ENCODE measurements around the gene ST6GAL1.

The ST6GAL1 gene

GRCh38 chr3:187064210-187065115, 134.1 kb downstream of the ST6GAL1 start:
- H3K9me3 ChIP-seq (ENCODE audit: control insufficient read depth, low read depth, low read length): no peaks in the 10 kb centered on the region
- H3K4me1 ChIP-seq (ENCODE audit: control insufficient read depth, low read depth, low read length): peaks cover 20% of the 10 kb centered on the region
- H3K27me3 ChIP-seq (ENCODE audit: control insufficient read depth, insufficient read depth, low read length): no peaks in the 10 kb centered on the region
- H3K4me3 ChIP-seq (ENCODE audit: low read length): no peak overlapping the region
- no peak overlapping the region for H3K27ac ChIP-seq (ENCODE audit: low read length)
- no peak overlapping the region for H3K9ac ChIP-seq (ENCODE audit: low read length)
- peaks cover 17% of the 10 kb centered on the region for H3K36me3 ChIP-seq (ENCODE audit: control insufficient read depth, low read depth, low read length)

- peaks cover 19% of the 10 kb centered on the region for H3K36me3 ChIP-seq (ENCODE audit: control insufficient read depth, low read depth, low read length)
- H3K9ac ChIP-seq (ENCODE audit: low read length): no peak overlapping the region
- no peak overlapping the region for H3K4me3 ChIP-seq (ENCODE audit: low read length)
- no peaks in the 10 kb centered on the region for H3K9me3 ChIP-seq (ENCODE audit: control insufficient read depth, low read depth, low read length)
- no peak overlapping the region for H3K27ac ChIP-seq (ENCODE audit: low read length)
- H3K27me3 ChIP-seq (ENCODE audit: control insufficient read depth, insufficient read depth, low read length): no peaks in the 10 kb centered on the region
- peaks cover 20% of the 10 kb centered on the region for H3K4me1 ChIP-seq (ENCODE audit: control insufficient read depth, low read depth, low read length)
Observed at GRCh38 chr3:187066228-187066995, 136.1 kb downstream of the ST6GAL1 start.

GRCh38 chr3:187068787-187069186, 138.5 kb downstream of the ST6GAL1 start:
- Histone ChIP-seq H3K4me1 (ENCODE audit: control insufficient read depth, low read depth, low read length) (peaks cover 21% of the 10 kb centered on the region), H3K27ac (ENCODE audit: low read length) (no peak overlapping the region), H3K27me3 (ENCODE audit: control insufficient read depth, insufficient read depth, low read length) (no peaks in the 10 kb centered on the region), H3K9me3 (ENCODE audit: control insufficient read depth, low read depth, low read length) (no peaks in the 10 kb centered on the region), H3K9ac (ENCODE audit: low read length) (no peak overlapping the region), H3K4me3 (ENCODE audit: low read length) (no peak overlapping the region), H3K36me3 (ENCODE audit: control insufficient read depth, low read depth, low read length) (peaks cover 28% of the 10 kb centered on the region)

- Histone ChIP-seq H3K27ac (ENCODE audit: low read length) (no peak overlapping the region), H3K9ac (ENCODE audit: low read length) (no peak overlapping the region), H3K9me3 (ENCODE audit: control insufficient read depth, low read depth, low read length) (no peaks in the 10 kb centered on the region), H3K27me3 (ENCODE audit: control insufficient read depth, insufficient read depth, low read length) (no peaks in the 10 kb centered on the region), H3K36me3 (ENCODE audit: control insufficient read depth, low read depth, low read length) (peaks cover 36% of the 10 kb centered on the region), H3K4me1 (ENCODE audit: control insufficient read depth, low read depth, low read length) (peaks cover 12% of the 10 kb centered on the region), H3K4me3 (ENCODE audit: low read length) (no peak overlapping the region)
Observed at GRCh38 chr3:187069857-187070516, 139.7 kb downstream of the ST6GAL1 start.

GRCh38 chr3:187072102-187072501, 141.8 kb downstream of the ST6GAL1 start:
- Histone ChIP-seq H3K27ac (ENCODE audit: low read length) (no peak overlapping the region), H3K4me1 (ENCODE audit: control insufficient read depth, low read depth, low read length) (peaks cover 8% of the 10 kb centered on the region), H3K27me3 (ENCODE audit: control insufficient read depth, insufficient read depth, low read length) (no peaks in the 10 kb centered on the region), H3K36me3 (ENCODE audit: control insufficient read depth, low read depth, low read length) (peaks cover 52% of the 10 kb centered on the region), H3K9me3 (ENCODE audit: control insufficient read depth, low read depth, low read length) (no peaks in the 10 kb centered on the region), H3K9ac (ENCODE audit: low read length) (no peak overlapping the region), H3K4me3 (ENCODE audit: low read length) (no peak overlapping the region)

GRCh38 chr3:187072511-187072910, 142.2 kb downstream of the ST6GAL1 start:
- Histone ChIP-seq H3K36me3 (ENCODE audit: control insufficient read depth, low read depth, low read length) (peaks cover 53% of the 10 kb centered on the region), H3K9ac (ENCODE audit: low read length) (no peak overlapping the region), H3K9me3 (ENCODE audit: control insufficient read depth, low read depth, low read length) (no peaks in the 10 kb centered on the region), H3K4me3 (ENCODE audit: low read length) (no peak overlapping the region), H3K27ac (ENCODE audit: low read length) (no peak overlapping the region), H3K27me3 (ENCODE audit: control insufficient read depth, insufficient read depth, low read length) (no peaks in the 10 kb centered on the region), H3K4me1 (ENCODE audit: control insufficient read depth, low read depth, low read length) (peaks cover 8% of the 10 kb centered on the region)

- Histone ChIP-seq H3K9ac (ENCODE audit: low read length) (no peak overlapping the region), H3K27ac (ENCODE audit: low read length) (no peak overlapping the region), H3K27me3 (ENCODE audit: control insufficient read depth, insufficient read depth, low read length) (no peaks in the 10 kb centered on the region), H3K36me3 (ENCODE audit: control insufficient read depth, low read depth, low read length) (peaks cover 50% of the 10 kb centered on the region), H3K9me3 (ENCODE audit: control insufficient read depth, low read depth, low read length) (no peaks in the 10 kb centered on the region), H3K4me1 (ENCODE audit: control insufficient read depth, low read depth, low read length) (peaks cover 8% of the 10 kb centered on the region), H3K4me3 (ENCODE audit: low read length) (no peak overlapping the region)
Observed at GRCh38 chr3:187073581-187074098, 143.3 kb downstream of the ST6GAL1 start.

- no peak overlapping the region for H3K27ac ChIP-seq (ENCODE audit: low read length)
- H3K4me3 ChIP-seq (ENCODE audit: low read length): no peak overlapping the region
- H3K36me3 ChIP-seq (ENCODE audit: control insufficient read depth, low read depth, low read length): peaks cover 48% of the 10 kb centered on the region
- peaks cover 15% of the 10 kb centered on the region for H3K4me1 ChIP-seq (ENCODE audit: control insufficient read depth, low read depth, low read length)
- H3K27me3 ChIP-seq (ENCODE audit: control insufficient read depth, insufficient read depth, low read length): no peaks in the 10 kb centered on the region
- H3K9ac ChIP-seq (ENCODE audit: low read length): no peak overlapping the region
- no peaks in the 10 kb centered on the region for H3K9me3 ChIP-seq (ENCODE audit: control insufficient read depth, low read depth, low read length)
Observed at GRCh38 chr3:187074846-187075245, 144.5 kb downstream of the ST6GAL1 start.

- H3K4me3 ChIP-seq (ENCODE audit: low read length): no peak overlapping the region
- H3K9ac ChIP-seq (ENCODE audit: low read length): no peak overlapping the region
- no peak overlapping the region for H3K27ac ChIP-seq (ENCODE audit: low read length)
- no peaks in the 10 kb centered on the region for H3K9me3 ChIP-seq (ENCODE audit: control insufficient read depth, low read depth, low read length)
- peaks cover 45% of the 10 kb centered on the region for H3K36me3 ChIP-seq (ENCODE audit: control insufficient read depth, low read depth, low read length)
- H3K27me3 ChIP-seq (ENCODE audit: control insufficient read depth, insufficient read depth, low read length): no peaks in the 10 kb centered on the region
- H3K4me1 ChIP-seq (ENCODE audit: control insufficient read depth, low read depth, low read length): peaks cover 17% of the 10 kb centered on the region
Observed at GRCh38 chr3:187076297-187076696, 146.0 kb downstream of the ST6GAL1 start.

GRCh38 chr3:187077085-187077484, 146.8 kb downstream of the ST6GAL1 start:
- no peaks in the 10 kb centered on the region for H3K27me3 ChIP-seq (ENCODE audit: control insufficient read depth, insufficient read depth, low read length)
- no peak overlapping the region for H3K27ac ChIP-seq (ENCODE audit: low read length)
- no peaks in the 10 kb centered on the region for H3K9me3 ChIP-seq (ENCODE audit: control insufficient read depth, low read depth, low read length)
- no peak overlapping the region for H3K9ac ChIP-seq (ENCODE audit: low read length)
- H3K4me1 ChIP-seq (ENCODE audit: control insufficient read depth, low read depth, low read length): peaks cover 13% of the 10 kb centered on the region
- H3K4me3 ChIP-seq (ENCODE audit: low read length): no peak overlapping the region
- peaks cover 45% of the 10 kb centered on the region for H3K36me3 ChIP-seq (ENCODE audit: control insufficient read depth, low read depth, low read length)

GRCh38 chr3:187077537-187077936, 147.2 kb downstream of the ST6GAL1 start:
- Histone ChIP-seq H3K9me3 (ENCODE audit: control insufficient read depth, low read depth, low read length) (no peaks in the 10 kb centered on the region), H3K27me3 (ENCODE audit: control insufficient read depth, insufficient read depth, low read length) (no peaks in the 10 kb centered on the region), H3K27ac (ENCODE audit: low read length) (no peak overlapping the region), H3K9ac (ENCODE audit: low read length) (no peak overlapping the region), H3K36me3 (ENCODE audit: control insufficient read depth, low read depth, low read length) (peaks cover 45% of the 10 kb centered on the region), H3K4me3 (ENCODE audit: low read length) (no peak overlapping the region), H3K4me1 (ENCODE audit: control insufficient read depth, low read depth, low read length) (peaks cover 9% of the 10 kb centered on the region)
